Measurements from ENCODE around the gene DIP2C.

Gene DIP2C

GRCh38 chr10:551373-552252 is 137.9 kb downstream of the DIP2C start:
- H3K27me3 Mint-ChIP-seq, result peaks cover 27% of the 10 kb centered on the region
- H3K36me3 Mint-ChIP-seq (ENCODE audit: low read depth), result no peaks in the 10 kb centered on the region
- H3K4me3 Mint-ChIP-seq, result no peak overlapping the region
- H3K4me1 Mint-ChIP-seq, result no peaks in the 10 kb centered on the region
- ATAC-seq (no peak), DNase-seq (no peak)
- H3K27ac Mint-ChIP-seq, result no peak overlapping the region
- H3K9me3 Mint-ChIP-seq, result no peaks in the 10 kb centered on the region

- Mint-ChIP-seq H3K9me3 (no peaks in the 10 kb centered on the region), H3K4me1 (no peaks in the 10 kb centered on the region), H3K4me3 (no peak overlapping the region), H3K27ac (no peak overlapping the region), H3K27me3 (peaks cover 23% of the 10 kb centered on the region), H3K36me3 (ENCODE audit: low read depth) (no peaks in the 10 kb centered on the region)
- no peak for ATAC-seq
- DNase-seq, result no peak
Measured at GRCh38 chr10:550665-551372, 138.6 kb downstream of the DIP2C start.

- Mint-ChIP-seq H3K9me3 (no peaks in the 10 kb centered on the region), H3K36me3 (ENCODE audit: low read depth) (no peaks in the 10 kb centered on the region), H3K4me1 (peaks cover 5% of the 10 kb centered on the region), H3K27me3 (peaks cover 19% of the 10 kb centered on the region), H3K27ac (no peak overlapping the region), H3K4me3 (no peak overlapping the region)
- ATAC-seq (no peak), DNase-seq (no peak)
Measured at GRCh38 chr10:549391-549790, 140.1 kb downstream of the DIP2C start.

GRCh38 chr10:548238-548901 is 141.1 kb downstream of the DIP2C start:
- no peak overlapping the region for H3K4me3 Mint-ChIP-seq
- H3K4me1 Mint-ChIP-seq, result peaks cover 14% of the 10 kb centered on the region
- H3K27me3 Mint-ChIP-seq, result peaks cover 22% of the 10 kb centered on the region
- DNase-seq, result no peak
- no peaks in the 10 kb centered on the region for H3K9me3 Mint-ChIP-seq
- H3K36me3 Mint-ChIP-seq (ENCODE audit: low read depth), result no peaks in the 10 kb centered on the region
- H3K27ac Mint-ChIP-seq, result no peak overlapping the region
- no peak for ATAC-seq

- no peaks in the 10 kb centered on the region for H3K36me3 Mint-ChIP-seq (ENCODE audit: low read depth)
- no peak overlapping the region for H3K4me3 Mint-ChIP-seq
- peaks cover 14% of the 10 kb centered on the region for H3K4me1 Mint-ChIP-seq
- H3K27ac Mint-ChIP-seq, result no peak overlapping the region
- H3K27me3 Mint-ChIP-seq, result peaks cover 28% of the 10 kb centered on the region
- no peaks in the 10 kb centered on the region for H3K9me3 Mint-ChIP-seq
- DNase-seq, result no peak
- no peak for ATAC-seq
Measured at GRCh38 chr10:547591-548081, 141.8 kb downstream of the DIP2C start.

GRCh38 chr10:546971-547590 is 142.4 kb downstream of the DIP2C start:
- no peak for ATAC-seq
- Mint-ChIP-seq H3K4me1 (peaks cover 14% of the 10 kb centered on the region), H3K9me3 (no peaks in the 10 kb centered on the region), H3K27me3 (peaks cover 32% of the 10 kb centered on the region), H3K27ac (no peak overlapping the region), H3K36me3 (ENCODE audit: low read depth) (no peaks in the 10 kb centered on the region), H3K4me3 (no peak overlapping the region)
- DNase-seq, result no peak

GRCh38 chr10:546451-546850 is 143.0 kb downstream of the DIP2C start:
- Mint-ChIP-seq H3K4me3 (no peak overlapping the region), H3K27me3 (peaks cover 39% of the 10 kb centered on the region), H3K9me3 (no peaks in the 10 kb centered on the region), H3K27ac (no peak overlapping the region), H3K36me3 (ENCODE audit: low read depth) (no peaks in the 10 kb centered on the region), H3K4me1 (peaks cover 14% of the 10 kb centered on the region)
- no peak for ATAC-seq
- no peak for DNase-seq

- peak overlapping the region; percentile 22 for H3K27ac Mint-ChIP-seq
- H3K27me3 Mint-ChIP-seq, result peaks cover 55% of the 10 kb centered on the region
- no peaks in the 10 kb centered on the region for H3K36me3 Mint-ChIP-seq (ENCODE audit: low read depth)
- ATAC-seq (peak; percentile 65), DNase-seq (peak; percentile 10)
- no peaks in the 10 kb centered on the region for H3K9me3 Mint-ChIP-seq
- H3K4me3 Mint-ChIP-seq, result no peak overlapping the region
- H3K4me1 Mint-ChIP-seq, result peaks cover 14% of the 10 kb centered on the region
Measured at GRCh38 chr10:543862-544822, 145.3 kb downstream of the DIP2C start.

- no peak for DNase-seq
- Mint-ChIP-seq H3K36me3 (ENCODE audit: low read depth) (no peaks in the 10 kb centered on the region), H3K4me1 (peaks cover 14% of the 10 kb centered on the region), H3K27ac (no peak overlapping the region), H3K27me3 (peaks cover 56% of the 10 kb centered on the region), H3K4me3 (no peak overlapping the region), H3K9me3 (no peaks in the 10 kb centered on the region)
- ATAC-seq, result no peak
Measured at GRCh38 chr10:543131-543530, 146.3 kb downstream of the DIP2C start.

- H3K27me3 Mint-ChIP-seq, result peaks cover 49% of the 10 kb centered on the region
- no peak for DNase-seq
- no peak overlapping the region for H3K4me3 Mint-ChIP-seq
- H3K9me3 Mint-ChIP-seq, result no peaks in the 10 kb centered on the region
- H3K36me3 Mint-ChIP-seq (ENCODE audit: low read depth), result no peaks in the 10 kb centered on the region
- H3K27ac Mint-ChIP-seq, result no peak overlapping the region
- peaks cover 14% of the 10 kb centered on the region for H3K4me1 Mint-ChIP-seq
- no peak for ATAC-seq
Measured at GRCh38 chr10:541750-542371, 147.6 kb downstream of the DIP2C start.

- Mint-ChIP-seq H3K36me3 (ENCODE audit: low read depth) (no peaks in the 10 kb centered on the region), H3K27me3 (peaks cover 50% of the 10 kb centered on the region), H3K27ac (no peak overlapping the region), H3K4me1 (peaks cover 14% of the 10 kb centered on the region), H3K9me3 (no peaks in the 10 kb centered on the region), H3K4me3 (no peak overlapping the region)
- ATAC-seq (no peak), DNase-seq (no peak)
Measured at GRCh38 chr10:541041-541440, 148.4 kb downstream of the DIP2C start.

GRCh38 chr10:538895-539294 is 150.6 kb downstream of the DIP2C start:
- DNase-seq, result no peak
- no peak overlapping the region for H3K27ac Mint-ChIP-seq
- no peak overlapping the region for H3K4me3 Mint-ChIP-seq
- peaks cover 5% of the 10 kb centered on the region for H3K4me1 Mint-ChIP-seq
- peaks cover 54% of the 10 kb centered on the region for H3K27me3 Mint-ChIP-seq
- no peaks in the 10 kb centered on the region for H3K9me3 Mint-ChIP-seq
- no peaks in the 10 kb centered on the region for H3K36me3 Mint-ChIP-seq (ENCODE audit: low read depth)
- no peak for ATAC-seq

GRCh38 chr10:536935-537334 is 152.5 kb downstream of the DIP2C start:
- Mint-ChIP-seq H3K4me1 (no peaks in the 10 kb centered on the region), H3K36me3 (ENCODE audit: low read depth) (no peaks in the 10 kb centered on the region), H3K4me3 (no peak overlapping the region), H3K27ac (no peak overlapping the region), H3K27me3 (peaks cover 41% of the 10 kb centered on the region), H3K9me3 (no peaks in the 10 kb centered on the region)
- DNase-seq (no peak), ATAC-seq (no peak)
